Body of pancreas (tissue), 4 donors: Measurements from ENCODE around the gene NKRF.

Experiments used
- CTCF ChIP-seq, 7 experiments: fragments of 450-650 bp in 4 of 7; fragments of 200-600 bp in 3 of 7; sonication (generic) in 3 of 7; IDR thresholded peaks; one replicate each; pipeline ENCODE4 v1.5.1; 2016 to 2019; ENCODE audit warnings: antibody characterized with exemption in 7 of 7
- POLR2A ChIP-seq, 3 donors: fragments of 450-650 bp; IDR thresholded peaks; one replicate each; pipeline ENCODE4 v1.6.1; 2016; ENCODE audit warnings: antibody characterized with exemption in 3 of 3, mild to moderate bottlenecking in 2 of 3

- TF ChIP-seq CTCF (IDR thresholded peaks at IDR 0.05) (no peak), POLR2A (IDR thresholded peaks at IDR 0.05) (no peak)
These were observed 33.0 kb downstream of the NKRF start for GRCh38 chrX:119573222-119573621.
